ENCODE data around the gene UBR2.

The UBR2 gene

GRCh38 chr6:42696526-42697267, 132.9 kb downstream of the UBR2 start:
- Histone ChIP-seq H3K79me2 (ENCODE audit: insufficient read depth, low read length) (no peaks in the 10 kb centered on the region), H3K4me3 (ENCODE audit: low read length, poor library complexity, severe bottlenecking) (no peak overlapping the region), H3K4me1 (ENCODE audit: insufficient read depth, low read length, poor library complexity, severe bottlenecking) (peaks cover 16% of the 10 kb centered on the region), H3F3A (ENCODE audit: low read depth) (no peaks in the 10 kb centered on the region), H3K9ac (ENCODE audit: low read depth, low read length, poor library complexity, severe bottlenecking) (no peak overlapping the region), H3K9me3 (ENCODE audit: insufficient read depth, low read depth, low read length) (no peaks in the 10 kb centered on the region), H3K9me2 (replicated peaks; ENCODE audit: low read depth, low read length) (no peaks in the 10 kb centered on the region), H3K4me2 (ENCODE audit: low read depth, low read length, poor library complexity, severe bottlenecking) (no peak overlapping the region), H3K36me3 (ENCODE audit: insufficient read depth, low read length) (peaks cover 7% of the 10 kb centered on the region; the same call in 1 of the 2 replicates), H2AFZ (ENCODE audit: low read length) (no peak overlapping the region), H4K20me1 (ENCODE audit: insufficient read depth, low read length, poor library complexity, severe bottlenecking) (no peaks in the 10 kb centered on the region), H3K27me3 (ENCODE audit: insufficient read depth, low read length, poor library complexity, severe bottlenecking) (no peaks in the 10 kb centered on the region)
- no peak for TF ChIP-seq CTCF (conservative IDR thresholded peaks at IDR 0.05; ENCODE audit: low read length)
- no peak for TF ChIP-seq EZH2phosphoT487 (IDR thresholded peaks at IDR 0.05; ENCODE audit: borderline replicate concordance)

GRCh38 chr6:42697268-42697655, 133.4 kb downstream of the UBR2 start:
- no peak overlapping the region for H3K9ac ChIP-seq (ENCODE audit: low read depth, low read length, poor library complexity, severe bottlenecking)
- H3K9me3 ChIP-seq (ENCODE audit: insufficient read depth, low read depth, low read length), result no peaks in the 10 kb centered on the region
- H3K4me1 ChIP-seq (ENCODE audit: insufficient read depth, low read length, poor library complexity, severe bottlenecking), result peaks cover 16% of the 10 kb centered on the region
- H2AFZ ChIP-seq (ENCODE audit: low read length), result no peak overlapping the region
- H3K27me3 ChIP-seq (ENCODE audit: insufficient read depth, low read length, poor library complexity, severe bottlenecking), result no peaks in the 10 kb centered on the region
- no peak for TF ChIP-seq EZH2phosphoT487 (IDR thresholded peaks at IDR 0.05; ENCODE audit: borderline replicate concordance)
- TF ChIP-seq CTCF (conservative IDR thresholded peaks at IDR 0.05; ENCODE audit: low read length), result no peak
- no peak overlapping the region for H3K4me3 ChIP-seq (ENCODE audit: low read length, poor library complexity, severe bottlenecking)
- no peaks in the 10 kb centered on the region for H3K79me2 ChIP-seq (ENCODE audit: insufficient read depth, low read length)
- H4K20me1 ChIP-seq (ENCODE audit: insufficient read depth, low read length, poor library complexity, severe bottlenecking), result no peaks in the 10 kb centered on the region
- H3K36me3 ChIP-seq (ENCODE audit: insufficient read depth, low read length), result peaks cover 4% of the 10 kb centered on the region; the same call in 1 of the 2 replicates
- H3K9me2 ChIP-seq (replicated peaks; ENCODE audit: low read depth, low read length), result no peaks in the 10 kb centered on the region
- no peaks in the 10 kb centered on the region for H3F3A ChIP-seq (ENCODE audit: low read depth)
- no peak overlapping the region for H3K4me2 ChIP-seq (ENCODE audit: low read depth, low read length, poor library complexity, severe bottlenecking)

- H3K27me3 ChIP-seq (ENCODE audit: insufficient read depth, low read length, poor library complexity, severe bottlenecking), result no peaks in the 10 kb centered on the region
- H3K4me1 ChIP-seq (ENCODE audit: insufficient read depth, low read length, poor library complexity, severe bottlenecking), result peaks cover 14% of the 10 kb centered on the region
- no peaks in the 10 kb centered on the region for H3K9me2 ChIP-seq (replicated peaks; ENCODE audit: low read depth, low read length)
- H3K4me3 ChIP-seq (ENCODE audit: low read length, poor library complexity, severe bottlenecking), result no peak overlapping the region
- no peaks in the 10 kb centered on the region for H4K20me1 ChIP-seq (ENCODE audit: insufficient read depth, low read length, poor library complexity, severe bottlenecking)
- H3K4me2 ChIP-seq (ENCODE audit: low read depth, low read length, poor library complexity, severe bottlenecking), result no peak overlapping the region
- H3K9ac ChIP-seq (ENCODE audit: low read depth, low read length, poor library complexity, severe bottlenecking), result no peak overlapping the region
- no peaks in the 10 kb centered on the region for H3K36me3 ChIP-seq (ENCODE audit: insufficient read depth, low read length)
- no peaks in the 10 kb centered on the region for H3K9me3 ChIP-seq (ENCODE audit: insufficient read depth, low read depth, low read length)
- TF ChIP-seq EZH2phosphoT487 (IDR thresholded peaks at IDR 0.05; ENCODE audit: borderline replicate concordance) (no peak), CTCF (conservative IDR thresholded peaks at IDR 0.05; ENCODE audit: low read length) (no peak)
- no peaks in the 10 kb centered on the region for H3F3A ChIP-seq (ENCODE audit: low read depth)
- no peaks in the 10 kb centered on the region for H3K79me2 ChIP-seq (ENCODE audit: insufficient read depth, low read length)
- no peak overlapping the region for H2AFZ ChIP-seq (ENCODE audit: low read length)
Measured at GRCh38 chr6:42698217-42698616, 134.4 kb downstream of the UBR2 start.

Measured in Loucy (cell line).